CD14-positive monocyte (primary cell): ENCODE measurements around the gene CDH12. TPM values are rescaled to one million over a fixed set of nuclear protein-coding genes. Genes with fewer than 3 reads are reported as not detected.

Experiments used
- DNase-seq, 3 donors: peaks; one replicate each; pipeline ENCODE4 v3.0.0-alpha.2; 2011 to 2022
- H2AFZ ChIP-seq: 2 replicates; pipeline ENCODE4 v1.6.0; 2012; ENCODE audit warnings: mild to moderate bottlenecking, low read depth, low read length, inconsistent platforms; ENCODE audit not compliant: insufficient read depth, poor library complexity, severe bottlenecking
- H3K27ac ChIP-seq, 2 donors: 1 replicate in 1 of 2; 2 replicates in 1 of 2; pipeline ENCODE4 v1.5.1; 2012 to 2013; ENCODE audit warnings: low read length in 2 of 2, control low read depth in 1 of 2, inconsistent platforms in 1 of 2, low read depth in 1 of 2, mild to moderate bottlenecking in 1 of 2
- H3K27me3 ChIP-seq, 2 donors: one replicate each; pipeline versions ENCODE4 v1.6.0 to v1.6.1; 2011 to 2013; ENCODE audit warnings: low read length in 2 of 2; ENCODE audit not compliant: control insufficient read depth in 2 of 2, insufficient read depth in 2 of 2
- H3K36me3 ChIP-seq, 2 donors: replicated peaks in 1 of 2; 1 replicate in 1 of 2; 2 replicates in 1 of 2; pipeline versions ENCODE4 v1.5.1 to v1.6.1; 2012 to 2013; ENCODE audit warnings: low read length in 2 of 2, control low read depth in 1 of 2, inconsistent platforms in 1 of 2, mild to moderate bottlenecking in 1 of 2; ENCODE audit not compliant: insufficient read depth in 2 of 2, control insufficient read depth in 1 of 2
- H3K4me1 ChIP-seq, 2 donors: 1 replicate in 1 of 2; 2 replicates in 1 of 2; pipeline versions ENCODE4 v1.5.1 to v1.6.1; 2012 to 2013; ENCODE audit warnings: low read length in 2 of 2, control low read depth in 1 of 2, inconsistent platforms in 1 of 2, mild to moderate bottlenecking in 1 of 2, moderate library complexity in 1 of 2; ENCODE audit not compliant: insufficient read depth in 2 of 2, control insufficient read depth in 1 of 2
- H3K4me2 ChIP-seq: replicated peaks from 2 replicates; pipeline ENCODE3; 2012; ENCODE audit warnings: low read length, moderate library complexity, mild to moderate bottlenecking; ENCODE audit not compliant: poor library complexity, severe bottlenecking; ENCODE audit errors: extremely low read depth
- H3K4me3 ChIP-seq, 3 experiments: fragments of 200-600 bp in 1 of 3; sonication (generic) in 1 of 3; replicated peaks in 1 of 3; 1 replicate in 2 of 3; 2 replicates in 1 of 3; pipeline ENCODE4 v1.5.1; 2011 to 2013; ENCODE audit warnings: low read length in 3 of 3, mild to moderate bottlenecking in 3 of 3, control low read depth in 2 of 3, low read depth in 2 of 3, inconsistent platforms in 1 of 3, moderate library complexity in 1 of 3
- H3K79me2 ChIP-seq: 2 replicates; pipeline ENCODE4 v1.6.0; 2012; ENCODE audit warnings: mild to moderate bottlenecking, control low read depth, inconsistent platforms, low read length, moderate library complexity; ENCODE audit not compliant: insufficient read depth
- H3K9ac ChIP-seq: 2 replicates; pipeline ENCODE4 v1.6.0; 2017; ENCODE audit warnings: low read length, mild to moderate bottlenecking; ENCODE audit not compliant: insufficient read depth, poor library complexity, severe bottlenecking
- H3K9me3 ChIP-seq, 2 donors: replicated peaks in 1 of 2; 1 replicate in 1 of 2; 2 replicates in 1 of 2; pipeline versions ENCODE4 v1.5.1 to v1.6.1; 2012 to 2013; ENCODE audit warnings: low read length in 2 of 2, control low read depth in 1 of 2; ENCODE audit not compliant: control insufficient read depth in 1 of 2, insufficient read depth in 1 of 2
- H4K20me1 ChIP-seq: 2 replicates; pipeline ENCODE4 v1.6.0; 2012; ENCODE audit warnings: mild to moderate bottlenecking, low read length, control low read depth, moderate library complexity; ENCODE audit not compliant: insufficient read depth
- H3K27ac Mint-ChIP-seq, 7 donors: one replicate each; pipeline ENCODE4 v1.8.0; 2020; ENCODE audit warnings: mild to moderate bottlenecking in 7 of 7, mixed read lengths in 7 of 7, moderate library complexity in 6 of 7, inconsistent platforms in 2 of 7
- H3K27me3 Mint-ChIP-seq, 3 donors: one replicate each; pipeline ENCODE4 v1.8.0; 2021 to 2022; ENCODE audit warnings: low read depth in 3 of 3, mild to moderate bottlenecking in 3 of 3, mixed read lengths in 3 of 3, moderate library complexity in 3 of 3, inconsistent platforms in 1 of 3
- H3K36me3 Mint-ChIP-seq, 2 donors: one replicate each; pipeline ENCODE4 v1.8.0; 2020; ENCODE audit warnings: mixed read lengths in 2 of 2, inconsistent platforms in 1 of 2, mild to moderate bottlenecking in 1 of 2
- H3K4me1 Mint-ChIP-seq: one replicate; pipeline ENCODE4 v1.8.0; 2020; ENCODE audit warnings: mild to moderate bottlenecking, mixed read lengths
- H3K4me3 Mint-ChIP-seq, 2 donors: one replicate each; pipeline ENCODE4 v1.8.0; 2020; ENCODE audit warnings: mild to moderate bottlenecking in 2 of 2, mixed read lengths in 2 of 2, moderate library complexity in 1 of 2
- H3K9me3 Mint-ChIP-seq, 7 donors: one replicate each; pipeline ENCODE4 v1.8.0; 2020 to 2022; ENCODE audit warnings: mixed read lengths in 7 of 7, mild to moderate bottlenecking in 6 of 7, moderate library complexity in 6 of 7, inconsistent platforms in 2 of 7
- CTCF ChIP-seq: fragments of 200-600 bp; IDR thresholded peaks from one replicate; pipeline ENCODE4 v1.8.0; 2022; ENCODE audit warnings: antibody characterized with exemption, mild to moderate bottlenecking
- WGBS: methylation state at CpG from one replicate; pipeline ENCODE4 v1.1.5; 2013; ENCODE audit warnings: missing lambda C conversion rate; ENCODE audit not compliant: insufficient coverage; 5-methylcytosine and 5-hydroxymethylcytosine counted together
- intact Hi-C, 2 donors: fragments of 100-400 bp; cut with micrococcal nuclease; formaldehyde crosslinking; loops; one replicate each; pipeline versions ENCODE4 v1.15.0 to v1.15.1; 2023
- polyA plus RNA-seq, 3 donors: library from polyadenylated mRNA; depleted of rRNA in 1 of 3; unstranded in 2 of 3; stranded (reverse) in 1 of 3; fragments of 300-500 nt in 2 of 3; fragments of >200 nt in 1 of 3; fragmentation: Illumina TruSeq in 2 of 3; gene quantifications; 1 replicate in 2 of 3; 2 replicates in 1 of 3; pipeline ENCODE4 v1.2.3, GENCODE V29; 2012 to 2021

CDH12 gene
- polyA plus RNA-seq, 3 donors: not detected

GRCh38 chr5:21882074-21882745, 970.9 kb downstream of the CDH12 start:
- Histone ChIP-seq H3K36me3 (no peaks in the 10 kb centered on the region), H4K20me1 (no peaks in the 10 kb centered on the region), H3K9ac (no peak overlapping the region), H2AFZ (no peak overlapping the region), H3K79me2 (no peaks in the 10 kb centered on the region), H3K27ac (no peak overlapping the region), H3K4me2 (no peak overlapping the region), H3K27me3 (no peaks in the 10 kb centered on the region), H3K4me3 (no peak overlapping the region), H3K4me1 (no peaks in the 10 kb centered on the region), H3K9me3 (peaks cover 4 to 6% of the 10 kb centered on the region in 2 donors)
- no peaks in the 10 kb centered on the region for H3K4me1 Mint-ChIP-seq
- H3K36me3 Mint-ChIP-seq: no peaks in the 10 kb centered on the region
- no peak overlapping the region for H3K27ac Mint-ChIP-seq
- peaks cover 0 to 6% (median 1%) of the 10 kb centered on the region in 3 donors for H3K27me3 Mint-ChIP-seq
- no peak overlapping the region for H3K4me3 Mint-ChIP-seq
- intact Hi-C loops: no loop called here
- TF ChIP-seq CTCF: no peak
- DNase-seq: no peak
- 100% methylated on average over 6 of the region's 17 CpGs for WGBS
- H3K9me3 Mint-ChIP-seq: peaks cover 0 to 12% (median 4%) of the 10 kb centered on the region in 7 donors

- no peaks in the 10 kb centered on the region for H3K4me1 Mint-ChIP-seq
- H2AFZ ChIP-seq: no peak overlapping the region
- H3K4me3 ChIP-seq: no peak overlapping the region
- H3K4me3 Mint-ChIP-seq: no peak overlapping the region
- H3K36me3 ChIP-seq: no peaks in the 10 kb centered on the region
- H3K4me1 ChIP-seq: no peaks in the 10 kb centered on the region
- no peak overlapping the region for H3K27ac ChIP-seq
- H3K79me2 ChIP-seq: no peaks in the 10 kb centered on the region
- intact Hi-C loops: no loop called here
- no peak for DNase-seq
- peaks cover 4 to 6% of the 10 kb centered on the region in 2 donors for H3K9me3 ChIP-seq
- no peaks in the 10 kb centered on the region for H4K20me1 ChIP-seq
- no peak overlapping the region for H3K4me2 ChIP-seq
- H3K27me3 ChIP-seq: no peaks in the 10 kb centered on the region
- 100% methylated on average over 1 of the region's 2 CpGs for WGBS
- H3K36me3 Mint-ChIP-seq: no peaks in the 10 kb centered on the region
- H3K9ac ChIP-seq: no peak overlapping the region
- peaks cover 0 to 4% (median 1%) of the 10 kb centered on the region in 3 donors for H3K27me3 Mint-ChIP-seq
- peaks cover 0 to 12% (median 4%) of the 10 kb centered on the region in 7 donors for H3K9me3 Mint-ChIP-seq
- H3K27ac Mint-ChIP-seq: no peak overlapping the region
- TF ChIP-seq CTCF: no peak
Measured at GRCh38 chr5:21880164-21880563, 973.0 kb downstream of the CDH12 start.
